Lower leg skin (tissue), 4 donors: ENCODE results near the gene ZNF813. TPM values are rescaled to one million over a fixed set of nuclear protein-coding genes. Genes with fewer than 3 reads are reported as not detected.
"Not testable (repeated sequence)": the region's sequence is repeated elsewhere in the genome, so short reads cannot be mapped to it uniquely, and the experiment has no call there.

ENCODE experiments used
- DNase-seq, 2 donors: peaks; one replicate each; pipeline ENCODE4 v3.0.0-alpha.2; 2019; ENCODE audit warnings: low spot score in 2 of 2
- H3K4me3 ChIP-seq: fragments of 200-600 bp; sonication (generic); 2 replicates; pipeline ENCODE4 v1.5.1; 2017; ENCODE audit warnings: mild to moderate bottlenecking, low read depth; ENCODE audit not compliant: poor library complexity, severe bottlenecking
- CTCF ChIP-seq, 3 donors: fragments of 450-650 bp; IDR thresholded peaks; one replicate each; pipeline ENCODE4 v1.5.1; 2016; ENCODE audit warnings: antibody characterized with exemption in 3 of 3, mild to moderate bottlenecking in 3 of 3, moderate library complexity in 2 of 3
- POLR2A ChIP-seq, 2 donors: fragments of 450-650 bp; IDR thresholded peaks; one replicate each; pipeline ENCODE4 v1.6.1; 2016 to 2017; ENCODE audit warnings: antibody characterized with exemption in 2 of 2, mild to moderate bottlenecking in 1 of 2, moderate library complexity in 1 of 2
- WGBS, 2 donors: methylation state at CpG; one replicate each; pipeline ENCODE4 v1.1.5; 2018; 5-methylcytosine and 5-hydroxymethylcytosine counted together
- intact Hi-C: fragments of 100-400 bp; cut with DNase I; formaldehyde crosslinking; loops from one replicate; pipeline ENCODE4 v1.15.0; 2023; ENCODE audit warnings: low total_unique reads
- total RNA-seq, 4 donors: library from RNA; depleted of rRNA; stranded (reverse); fragments of >200 nt; gene quantifications; one replicate each; pipeline ENCODE4 v1.1.0, GENCODE V29; 2016

The ZNF813 gene
- total RNA-seq, 4 donors from 2014 or later: 1.5 to 5.9 (median 3.4) TPM

- DNase-seq: peak in 1 of 2 donors; percentile 87
- whole genome bisulfite sequencing, 2 donors: 31 to 42% methylated on average over 11 of the region's 11 CpGs
- no peak overlapping the region for H3K4me3 ChIP-seq
- TF ChIP-seq CTCF (IDR thresholded peaks at IDR 0.05) (no peak), POLR2A (IDR thresholded peaks at IDR 0.05) (no peak)
- intact Hi-C loops: no loop called here
Observed at GRCh38 chr19:53511933-53512374, 44.4 kb downstream of the ZNF813 start.

DNA sequence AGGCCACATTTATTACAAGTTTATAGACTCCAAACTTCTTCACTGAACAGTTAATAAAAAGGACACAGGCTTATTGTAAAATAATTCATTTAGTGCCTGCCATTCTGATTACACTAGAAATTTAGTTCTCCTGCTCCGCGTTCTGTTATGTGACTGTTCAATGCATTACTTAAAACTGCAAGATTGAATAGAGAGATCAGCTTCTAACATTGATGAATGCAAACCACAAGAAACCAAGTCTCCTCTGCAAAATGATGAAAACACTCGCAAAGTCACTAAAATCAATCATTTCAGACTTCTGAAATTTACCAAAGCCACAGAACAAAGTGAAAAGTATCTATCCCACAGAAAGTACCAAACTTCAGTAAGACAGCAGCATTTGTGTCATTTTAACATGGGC, 47.5 kb downstream of the ZNF813 start:
- H3K4me3 ChIP-seq, intact Hi-C loops, DNase-seq: not testable (repeated sequence)
- 94 to 96% methylated on average over 3 of the region's 3 CpGs for WGBS, 2 donors

GRCh38 chr19:53517114-53517741, 49.7 kb downstream of the ZNF813 start:
- no peak for TF ChIP-seq POLR2A (IDR thresholded peaks at IDR 0.05)
- TF ChIP-seq CTCF (IDR thresholded peaks at IDR 0.05): no peak
- 74 to 80% methylated on average over 5 of the region's 5 CpGs for WGBS, 2 donors
- DNase-seq: no peak
- intact Hi-C loops: no loop called here
- no peak overlapping the region for H3K4me3 ChIP-seq

DNA sequence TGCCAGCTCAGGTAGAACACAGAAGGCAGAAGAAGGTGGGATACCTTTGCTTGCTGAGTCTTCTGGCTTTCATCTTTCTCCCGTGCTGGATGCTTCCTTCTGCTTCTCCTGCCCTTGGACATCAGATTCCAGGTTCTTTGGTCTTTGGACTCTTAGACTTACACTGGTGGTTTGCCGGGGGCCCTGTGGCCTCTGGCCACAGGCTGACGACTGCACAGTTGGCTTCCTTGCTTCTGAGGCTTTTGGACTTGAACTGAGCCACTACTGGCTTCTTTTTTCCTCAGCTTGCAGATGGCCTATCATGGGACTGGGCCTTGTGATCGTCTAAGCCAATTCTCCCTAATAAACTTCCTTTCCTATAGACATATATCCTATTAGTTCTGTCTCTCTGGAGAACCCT, 50.6 kb downstream of the ZNF813 start:
- intact Hi-C loops: no loop called here
- peak in 1 of 2 donors; percentile 21 for DNase-seq
- no peak overlapping the region for H3K4me3 ChIP-seq
- WGBS, 2 donors: 85 to 87% methylated on average over 4 of the region's 4 CpGs
- TF ChIP-seq POLR2A (IDR thresholded peaks at IDR 0.05): no peak
- no peak for TF ChIP-seq CTCF (IDR thresholded peaks at IDR 0.05)

DNA sequence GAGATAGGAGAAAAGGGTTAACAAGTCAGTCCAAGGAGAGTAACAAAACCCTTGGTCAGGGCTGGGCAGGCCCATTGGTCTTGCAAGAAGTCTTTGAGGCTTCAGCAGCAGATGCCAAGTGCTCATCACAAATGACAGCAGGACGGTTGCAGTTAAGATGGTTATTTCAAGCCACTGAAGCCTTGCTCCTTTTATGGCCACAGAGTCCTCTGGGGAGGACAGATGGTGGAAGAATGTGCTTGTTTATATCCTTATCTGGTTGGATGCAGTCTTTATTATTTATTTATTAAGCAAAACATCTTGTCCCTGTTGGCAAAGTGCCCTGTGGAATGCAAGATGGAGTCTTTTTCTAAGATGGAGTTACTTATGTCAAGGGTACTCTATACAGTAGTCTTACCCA, 51.2 kb downstream of the ZNF813 start:
- 50 to 58% methylated on average over 1 of the region's 1 CpG for WGBS, 2 donors
- H3K4me3 ChIP-seq: no peak overlapping the region
- TF ChIP-seq POLR2A (IDR thresholded peaks at IDR 0.05): no peak
- no peak for TF ChIP-seq CTCF (IDR thresholded peaks at IDR 0.05)
- intact Hi-C loops: no loop called here
- peak in 1 of 2 donors; percentile 48 for DNase-seq

DNA sequence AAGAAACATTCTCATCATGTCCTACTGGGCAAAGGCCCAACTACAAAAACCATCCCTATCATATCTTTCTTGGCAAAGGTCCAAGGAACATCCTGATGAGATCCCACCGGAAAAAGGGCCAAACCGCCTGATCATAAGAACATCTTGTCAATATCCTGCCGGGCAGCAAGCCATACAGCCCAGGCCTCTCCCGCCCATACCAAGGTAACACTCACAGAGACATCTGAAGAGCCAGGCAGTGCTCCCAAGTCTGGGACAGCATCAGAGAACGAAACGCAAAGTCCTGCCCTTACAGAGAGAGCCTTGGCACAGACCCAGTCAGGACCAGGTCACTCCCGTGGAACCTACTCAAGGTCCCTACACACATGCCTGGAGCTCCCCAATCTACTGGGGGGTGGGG, 51.9 kb downstream of the ZNF813 start:
- TF ChIP-seq POLR2A (IDR thresholded peaks at IDR 0.05) (no peak), CTCF (IDR thresholded peaks at IDR 0.05) (no peak)
- WGBS, 2 donors: 70 to 76% methylated on average over 5 to 7 of the region's 7 CpGs
- DNase-seq: peak in 1 of 2 donors; percentile 75
- intact Hi-C loops: no loop called here
- no peak overlapping the region for H3K4me3 ChIP-seq
